SIG-M5 treated with dmso at 0.1 percent for 504 hours (cell line): ENCODE data around the gene SGCA.

Experiments
- DNase-seq: peaks from one replicate; lab custom pipeline; 2025; ENCODE audit not compliant: unreplicated experiment; lab: John Stamatoyannopoulos, UW

Gene SGCA

DNA sequence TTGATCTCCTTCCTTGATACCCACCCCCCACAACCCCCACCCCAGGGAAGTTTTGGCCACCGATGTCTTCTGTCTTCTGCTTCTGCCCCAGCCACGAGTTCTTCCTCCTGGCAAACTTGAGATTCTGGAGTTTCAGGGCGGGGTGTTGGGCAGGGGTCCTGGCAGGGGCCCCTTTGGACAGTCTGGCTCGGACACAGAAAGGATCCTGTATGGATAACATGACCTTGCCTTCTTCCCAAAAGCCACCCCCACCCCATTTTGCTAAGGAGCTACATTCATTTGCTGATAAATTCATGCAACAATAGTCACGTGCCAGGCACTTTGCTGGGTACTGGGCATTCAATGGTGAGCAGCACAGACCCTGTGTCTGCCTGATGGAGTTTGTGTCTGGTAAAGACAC lies 41.5 kb downstream of the SGCA start:
- DNase-seq, result no peak

DNA sequence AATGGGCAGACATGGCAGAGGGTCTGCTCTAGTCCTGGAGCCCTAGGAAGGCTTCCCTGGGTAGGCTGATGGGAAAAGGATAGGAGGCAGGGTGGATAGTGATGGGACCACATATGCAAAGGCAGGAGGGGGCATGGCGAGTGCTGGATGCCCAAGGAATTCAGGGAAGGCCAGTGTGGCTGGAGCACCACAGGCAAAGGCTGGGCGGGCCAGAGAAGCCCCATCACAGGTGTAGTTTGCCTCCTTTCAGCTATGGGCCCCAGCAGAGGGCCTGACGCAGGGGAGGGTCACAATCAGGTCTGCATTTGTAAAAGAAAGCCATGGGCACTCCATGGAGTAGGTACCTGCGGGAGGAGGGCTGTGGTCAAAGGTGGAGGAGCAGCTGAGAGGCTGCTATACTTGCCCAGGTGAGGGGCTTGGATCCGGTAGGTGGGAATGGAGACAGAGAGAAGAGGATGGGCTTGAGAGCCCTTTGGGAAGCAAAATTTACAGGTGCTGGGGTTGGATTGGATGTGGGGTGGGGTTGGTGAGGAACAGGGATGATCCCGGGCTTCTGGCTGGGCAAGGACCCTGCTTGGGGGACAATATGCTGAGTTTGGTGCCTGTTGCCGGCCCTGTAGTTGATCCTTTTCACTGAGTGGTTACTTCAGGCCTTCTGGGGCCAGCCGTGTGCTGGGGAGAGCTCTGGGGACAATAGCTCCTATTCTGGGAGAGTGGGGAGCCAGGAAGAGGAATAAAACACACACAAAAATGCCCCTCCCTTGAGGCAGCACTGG lies 42.2 kb downstream of the SGCA start:
- DNase-seq, result no peak

DNA sequence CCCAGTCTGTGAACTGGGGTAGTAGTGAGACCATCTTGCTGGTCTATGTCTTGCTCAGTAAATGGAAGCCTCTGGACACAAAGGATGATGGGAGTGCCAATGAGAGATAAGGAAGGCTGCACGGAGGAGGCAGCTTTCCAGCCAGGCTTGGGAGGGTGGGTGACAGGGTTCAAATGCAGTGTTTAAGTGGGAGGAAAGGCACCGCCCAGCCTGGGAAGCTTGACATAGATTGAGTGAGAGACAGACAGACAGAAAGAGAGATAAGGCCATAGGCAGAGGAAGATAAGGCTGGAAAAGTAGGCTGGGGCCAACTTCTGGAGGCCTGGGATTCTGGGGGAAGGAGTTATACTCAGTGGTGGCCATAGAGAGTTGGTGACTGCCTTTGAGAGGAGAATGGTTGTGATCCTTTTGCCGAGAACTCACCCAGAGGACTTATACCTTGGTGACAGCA lies 42.8 kb downstream of the SGCA start:
- no peak for DNase-seq

DNA sequence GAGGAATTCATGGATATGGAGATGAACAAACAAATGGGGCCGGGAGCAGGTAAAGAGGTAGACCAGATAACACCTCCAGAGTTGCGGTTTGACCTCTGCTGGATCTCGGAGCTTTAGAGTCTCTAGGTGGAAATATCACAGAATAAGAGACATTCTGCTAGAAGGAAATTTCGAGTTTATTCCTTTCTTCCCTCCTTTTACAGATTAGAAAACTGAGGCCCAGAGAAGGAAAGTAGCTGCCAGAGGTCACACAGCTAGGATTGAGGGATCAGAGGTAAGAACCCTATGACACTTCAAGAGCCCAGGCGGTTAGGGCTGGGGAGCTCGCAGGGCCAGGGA lies 43.3 kb downstream of the SGCA start:
- no peak for DNase-seq

DNA sequence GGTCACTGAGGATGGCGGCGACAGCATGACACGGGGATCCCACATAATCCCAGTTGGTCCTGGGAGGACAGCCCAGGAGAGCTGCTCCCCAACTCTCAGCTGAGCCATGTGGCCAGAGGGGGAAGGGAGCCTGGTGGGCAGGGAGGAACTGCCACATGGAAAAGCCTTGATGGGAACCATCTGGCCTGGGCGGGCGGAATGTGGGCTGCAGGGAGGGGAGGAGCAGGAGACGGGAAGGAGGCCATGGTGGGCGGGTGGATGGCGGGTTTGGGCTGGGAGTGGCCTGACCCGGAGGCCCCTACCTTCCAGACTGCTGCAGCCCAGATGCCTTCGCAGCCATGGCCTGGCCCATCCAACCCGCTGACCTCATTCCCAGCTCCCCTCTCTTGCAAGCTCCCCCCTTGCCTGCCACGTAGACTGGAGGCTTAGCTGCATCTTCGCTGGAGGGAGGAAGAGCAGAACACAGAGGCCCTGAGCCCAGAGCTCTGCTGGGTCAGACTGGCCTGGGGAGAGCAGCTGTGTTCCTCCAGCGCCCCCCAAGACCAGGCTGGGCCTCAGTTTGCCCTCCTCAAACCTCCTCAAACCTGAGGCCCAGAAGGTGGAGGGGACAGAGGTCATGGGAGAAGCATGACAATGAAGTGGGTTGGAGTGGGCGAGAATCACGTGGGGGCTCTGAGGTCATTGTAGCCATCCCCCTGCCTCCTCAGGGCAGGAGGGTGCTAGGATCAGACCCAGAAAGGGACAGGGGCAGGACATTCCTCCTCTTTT lies 43.9 kb downstream of the SGCA start:
- no peak for DNase-seq

DNA sequence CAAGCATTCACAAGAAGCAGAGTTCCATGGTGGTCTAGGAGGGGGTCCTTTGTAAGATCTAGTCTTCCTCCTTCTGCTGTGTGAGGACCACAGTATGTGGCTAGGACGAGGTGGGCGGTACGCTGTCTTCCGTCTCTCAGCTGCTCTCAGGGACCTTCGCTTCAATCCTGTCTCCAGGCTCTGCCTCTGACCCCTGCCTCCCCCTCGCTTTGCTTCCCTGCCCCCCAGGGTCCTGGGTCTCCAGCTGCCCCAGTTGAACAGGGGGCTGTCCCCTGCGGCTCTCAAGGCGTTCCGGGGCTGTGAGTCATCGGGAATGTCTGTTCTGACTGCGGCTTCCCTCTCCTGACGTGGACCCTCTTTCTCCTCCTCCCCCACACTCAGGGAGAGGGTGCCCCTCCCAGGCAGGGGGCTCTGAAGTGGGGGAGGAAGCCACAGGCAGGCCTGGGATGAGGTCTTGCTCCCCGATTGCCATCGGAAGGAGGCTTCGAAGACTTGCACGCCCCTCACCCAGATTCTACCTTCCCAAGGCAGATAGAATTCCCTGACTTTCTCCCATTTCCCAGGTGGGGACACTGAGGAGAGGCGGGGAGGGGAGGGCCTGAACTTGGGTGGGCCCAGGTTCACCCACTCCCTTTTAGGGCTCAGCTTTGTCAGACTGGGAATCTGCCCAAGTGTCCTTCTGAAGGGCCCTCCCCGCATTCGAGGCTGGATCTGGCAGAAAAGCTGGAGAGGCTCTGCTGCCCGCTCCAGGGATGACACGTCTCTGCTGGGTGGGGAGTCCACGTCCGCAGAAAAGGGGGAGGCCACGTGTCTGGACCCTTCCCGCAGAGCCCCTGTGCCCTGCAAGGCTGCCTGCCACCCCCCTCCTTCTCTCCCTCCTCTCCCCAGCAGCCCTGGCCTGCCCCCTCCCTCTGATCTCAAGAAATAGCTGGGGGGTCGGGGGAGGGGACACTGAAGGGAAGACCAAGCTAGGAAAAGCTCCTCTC lies 44.7 kb downstream of the SGCA start:
- DNase-seq, result no peak

DNA sequence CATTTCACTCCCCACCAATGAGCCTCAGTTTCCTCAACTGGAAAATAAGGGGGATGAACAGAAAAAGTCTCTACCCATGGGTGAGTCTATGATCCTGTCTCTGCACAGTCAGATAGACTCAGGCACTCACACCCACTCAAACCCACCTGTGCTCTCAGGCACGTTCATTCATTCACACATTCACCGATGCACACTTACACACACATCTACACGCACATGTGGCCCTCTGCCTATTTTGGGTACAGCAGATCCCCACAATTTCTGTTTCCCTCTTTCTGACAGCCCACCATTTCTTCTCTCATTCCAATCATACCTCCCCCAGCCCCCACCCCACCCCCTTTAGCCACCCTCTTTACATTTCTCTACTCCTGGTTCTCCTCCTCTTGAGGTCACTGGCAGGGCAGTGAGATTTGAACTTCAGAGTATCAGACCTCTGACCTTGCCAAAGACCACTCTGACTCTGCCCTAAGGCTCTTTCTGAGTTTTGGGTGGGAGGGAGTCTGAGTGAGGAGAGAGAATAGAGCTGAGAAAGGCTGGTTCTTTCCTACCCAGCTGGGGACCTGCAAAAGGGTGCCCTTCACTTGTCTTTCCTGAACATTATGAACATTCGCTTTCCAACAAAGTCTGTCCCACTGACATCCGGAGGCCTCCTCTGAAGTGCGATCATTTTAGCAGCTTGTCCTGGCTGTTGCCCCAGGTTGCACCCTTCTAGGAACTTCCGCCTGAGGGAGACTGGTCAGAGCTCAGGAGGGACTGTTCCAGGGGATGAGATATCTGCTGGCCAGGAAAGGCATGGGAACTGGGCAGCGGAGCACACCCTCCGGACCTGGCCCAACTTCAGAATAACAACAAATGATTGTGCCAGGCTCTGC lies 45.7 kb downstream of the SGCA start:
- DNase-seq, result no peak

DNA sequence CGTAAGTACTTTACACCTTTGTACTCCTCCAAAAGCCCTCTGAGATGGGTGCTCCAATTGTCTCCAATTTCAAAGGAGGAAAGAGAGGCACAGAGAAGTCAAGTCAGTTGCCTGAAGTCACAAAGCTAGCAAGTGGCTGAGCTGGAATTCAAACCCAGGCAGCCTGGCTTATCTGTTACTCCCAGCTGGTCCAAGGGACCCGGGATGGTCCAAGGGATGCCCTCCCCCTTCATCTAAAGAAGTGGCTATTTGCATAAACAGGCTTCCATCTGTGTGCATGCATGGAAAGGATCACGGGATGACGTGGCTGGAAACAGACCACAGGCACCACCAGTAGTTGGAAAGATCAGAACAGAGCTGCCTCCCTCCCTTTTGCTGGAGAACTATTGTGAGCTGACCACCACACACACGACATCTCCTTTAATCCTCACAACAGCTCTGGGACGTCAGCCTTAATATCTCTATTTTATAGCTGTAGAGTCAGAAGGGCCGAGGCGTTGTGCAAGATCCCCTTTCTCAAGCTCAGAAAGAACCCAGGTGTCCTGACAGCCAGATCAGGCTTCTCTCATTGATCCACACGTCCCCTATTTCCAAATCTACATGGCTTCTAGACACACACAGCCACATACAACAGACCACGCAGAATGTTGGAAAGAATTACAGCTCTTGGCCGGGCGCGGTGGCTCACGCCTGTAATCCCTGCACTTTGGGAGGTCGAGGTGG lies 46.5 kb downstream of the SGCA start:
- peak; percentile 18 for DNase-seq

DNA sequence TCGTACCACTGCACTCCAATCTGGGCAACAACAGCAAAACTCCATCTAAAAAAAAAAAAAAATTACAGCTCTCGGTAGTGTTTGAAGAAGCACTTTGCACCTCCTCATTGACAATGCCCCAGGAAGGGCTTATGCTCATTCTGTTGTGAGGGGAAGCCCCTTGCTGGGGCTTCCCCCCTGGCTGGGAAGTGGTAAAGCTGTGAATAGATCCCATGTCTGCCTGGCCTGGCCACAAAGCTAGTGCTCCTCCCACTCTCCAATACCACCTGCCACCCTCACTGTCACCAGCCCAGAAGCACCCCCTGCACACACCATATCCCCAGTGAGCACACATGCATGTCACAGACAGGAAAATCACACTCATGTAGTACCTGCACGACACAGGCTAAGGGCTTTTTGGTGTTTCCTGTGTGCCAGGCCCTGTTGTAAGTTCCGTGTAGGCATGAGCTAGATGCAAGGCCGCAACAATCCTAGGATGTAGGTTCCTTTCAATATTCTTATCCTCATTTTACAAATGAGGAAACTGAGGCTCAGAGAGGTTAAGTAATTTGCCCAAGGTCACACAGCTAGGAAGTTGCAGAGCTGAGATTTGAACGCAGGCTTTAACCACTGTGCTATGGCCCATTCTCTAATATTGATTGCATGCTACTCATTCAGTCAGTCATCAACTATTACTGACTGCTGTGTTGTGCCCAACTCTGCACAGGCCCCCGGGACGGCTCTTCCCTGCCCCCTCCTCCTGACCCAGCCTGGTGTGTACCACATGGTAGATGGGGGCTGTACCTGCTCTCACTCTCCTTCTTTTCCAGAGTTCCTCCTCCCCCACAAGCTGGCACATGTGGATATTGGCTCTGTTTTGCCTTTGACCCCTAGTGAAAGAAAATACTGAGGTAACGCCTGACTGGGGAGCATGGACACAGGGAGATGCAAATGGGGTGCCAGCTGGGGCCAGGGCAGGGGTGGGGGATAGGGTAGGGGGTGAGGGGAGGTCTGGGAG lies 47.5 kb downstream of the SGCA start:
- peak; percentile 40 for DNase-seq

DNA sequence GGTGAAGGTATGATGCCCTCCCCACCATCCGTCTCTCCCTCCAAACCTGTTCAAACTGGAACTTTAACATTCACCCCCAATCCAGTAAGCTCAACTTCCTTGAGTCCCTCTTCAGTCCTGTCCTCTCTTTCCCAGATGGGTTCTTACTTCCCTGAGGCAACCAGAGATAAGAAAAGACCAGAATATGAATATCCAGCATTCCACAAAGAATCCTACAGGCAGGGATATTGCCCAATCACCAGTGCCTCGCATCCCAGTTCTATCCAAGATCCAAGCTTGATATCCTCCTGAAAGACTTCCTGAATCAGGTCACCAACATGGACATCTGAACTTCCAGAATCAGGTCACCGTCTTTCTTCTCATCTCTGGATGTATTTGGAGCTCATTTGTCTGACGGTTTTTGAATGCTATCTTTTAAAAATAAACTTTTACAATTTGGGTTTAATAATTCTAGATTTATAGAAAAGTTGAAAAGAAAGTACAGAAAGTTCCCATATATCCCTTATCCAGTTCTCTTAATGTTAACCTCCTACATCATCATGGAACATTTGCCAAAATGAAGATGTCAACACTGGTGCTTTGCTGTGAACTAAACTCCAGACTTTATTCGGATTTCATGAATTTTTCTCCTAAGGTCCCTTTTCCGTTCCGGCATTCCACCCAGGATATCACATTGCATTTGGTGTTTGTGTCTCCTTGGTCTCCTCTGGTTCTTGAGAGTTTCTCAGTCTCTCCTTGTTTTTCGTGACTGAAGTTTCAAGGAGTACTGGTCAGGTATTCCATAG lies 49.4 kb downstream of the SGCA start:
- DNase-seq, result no peak

DNA sequence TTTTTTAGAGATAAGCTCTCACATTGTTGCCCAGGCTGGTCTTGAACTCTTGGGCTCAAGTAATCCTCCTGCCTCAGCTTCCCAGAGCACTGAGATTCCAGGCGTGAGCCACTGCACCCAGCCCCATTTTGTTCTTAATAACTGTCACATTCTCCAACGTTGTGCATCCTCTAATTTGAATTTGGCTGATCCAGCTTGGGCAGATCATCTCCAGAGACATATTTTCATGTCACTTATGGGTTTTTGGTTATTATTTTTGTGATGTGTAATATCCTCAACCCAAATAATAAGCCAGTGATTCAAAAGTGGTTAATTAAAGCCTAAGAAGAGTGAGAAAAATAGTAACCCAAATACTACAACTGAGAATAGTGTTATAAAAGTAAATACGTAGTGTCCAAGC lies 51.8 kb downstream of the SGCA start:
- DNase-seq, result no peak

DNA sequence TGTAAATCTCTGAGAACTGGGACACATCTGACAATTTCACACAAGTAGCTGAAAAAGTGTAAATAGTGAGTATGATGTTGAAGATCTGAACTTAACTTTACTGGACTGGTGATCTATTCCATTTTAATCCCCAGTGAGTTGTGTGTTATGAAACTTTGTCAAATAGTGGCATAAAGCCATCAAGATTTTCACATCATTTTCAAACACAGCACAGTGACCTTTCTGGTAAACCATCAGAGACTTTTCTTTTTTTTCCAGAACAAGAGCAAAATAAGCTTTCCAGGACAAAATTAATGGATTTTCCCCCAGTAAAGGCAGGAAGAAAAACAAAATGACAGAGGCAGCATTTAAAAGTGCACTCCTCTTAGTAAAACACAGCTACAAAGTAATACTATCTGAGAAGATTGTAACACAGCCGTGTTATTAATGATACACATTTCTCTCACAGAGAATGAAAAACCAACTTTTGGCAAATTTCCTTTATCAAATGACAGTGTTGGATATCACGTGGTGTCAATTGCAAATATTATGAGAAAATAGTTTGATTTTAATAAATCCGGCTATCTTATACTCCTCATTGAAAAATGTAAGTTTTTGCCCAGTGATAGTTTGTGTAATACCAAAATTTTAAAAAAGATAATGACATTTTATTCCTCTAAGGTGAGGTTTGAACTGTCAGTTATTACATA lies 52.4 kb downstream of the SGCA start:
- DNase-seq, result no peak

DNA sequence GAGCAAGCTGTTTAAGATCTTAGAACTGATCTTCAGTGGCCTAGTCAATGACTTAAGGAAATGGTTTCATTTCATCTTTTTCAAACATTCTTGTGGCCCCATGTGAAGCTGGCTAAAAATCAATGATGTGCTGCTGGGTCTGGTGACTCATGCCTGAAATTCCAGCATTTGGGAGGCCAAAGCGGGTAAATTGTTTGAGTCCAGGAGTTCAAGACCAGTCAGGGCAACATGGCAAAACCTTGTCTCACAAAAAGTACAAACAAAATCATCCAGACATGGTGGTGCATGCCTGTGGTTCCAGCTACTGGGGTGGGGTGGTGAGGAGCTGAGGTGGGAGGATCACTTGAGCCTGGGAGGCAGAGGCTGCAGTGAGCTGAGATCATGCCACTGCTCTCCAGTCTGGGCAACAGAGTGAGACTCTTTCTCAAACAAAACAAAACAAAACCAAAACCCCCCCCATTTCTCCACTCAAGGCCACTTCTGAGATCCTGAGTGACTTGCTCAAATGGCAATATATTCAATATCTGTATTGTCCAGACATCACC lies 53.0 kb downstream of the SGCA start:
- DNase-seq, result peak; percentile 49

DNA sequence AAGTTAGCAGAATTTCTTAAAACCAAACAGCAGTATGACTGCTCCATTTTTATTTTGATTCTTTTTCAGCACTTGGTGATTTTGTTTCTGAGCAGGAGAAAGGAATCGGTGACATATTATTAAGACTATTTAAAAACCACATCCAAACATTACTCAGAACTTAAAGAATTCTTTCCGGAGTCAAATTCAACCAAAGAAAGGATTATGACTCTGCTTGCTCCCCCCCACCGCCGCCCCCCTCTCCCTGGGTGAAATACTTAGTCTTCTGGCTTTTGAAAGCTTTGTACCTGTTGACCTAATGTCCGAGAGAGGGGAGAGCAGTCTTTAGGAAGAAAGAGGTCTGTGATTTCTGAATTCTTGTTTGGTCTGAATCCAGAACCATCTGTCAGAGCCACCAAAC lies 53.5 kb downstream of the SGCA start:
- no peak for DNase-seq

DNA sequence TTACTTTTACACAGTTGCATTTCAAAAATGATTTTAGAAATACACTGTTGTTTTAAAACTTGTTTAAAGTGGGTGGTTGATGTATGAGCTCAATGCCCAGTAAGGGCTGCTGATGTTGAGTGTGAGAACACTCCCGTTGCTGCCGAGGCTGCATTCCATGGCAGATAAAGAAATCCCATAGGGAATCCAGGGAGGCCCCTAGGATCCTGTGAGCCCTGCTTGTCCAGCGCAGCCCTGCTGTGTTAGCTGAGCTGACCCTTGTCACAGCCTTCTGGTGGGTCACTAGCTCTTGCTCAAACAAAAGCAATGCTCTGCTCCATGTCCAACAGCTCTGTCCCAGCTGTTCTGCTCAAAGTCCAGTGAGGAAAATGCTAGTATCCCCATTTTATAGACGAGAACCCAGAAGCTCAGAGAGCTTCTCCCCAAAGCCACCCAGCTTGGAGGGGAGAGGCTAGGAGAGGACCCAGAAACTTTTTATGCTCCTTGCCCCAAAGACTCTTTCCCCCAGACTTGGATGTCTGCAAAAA lies 54.2 kb downstream of the SGCA start:
- DNase-seq, result no peak

DNA sequence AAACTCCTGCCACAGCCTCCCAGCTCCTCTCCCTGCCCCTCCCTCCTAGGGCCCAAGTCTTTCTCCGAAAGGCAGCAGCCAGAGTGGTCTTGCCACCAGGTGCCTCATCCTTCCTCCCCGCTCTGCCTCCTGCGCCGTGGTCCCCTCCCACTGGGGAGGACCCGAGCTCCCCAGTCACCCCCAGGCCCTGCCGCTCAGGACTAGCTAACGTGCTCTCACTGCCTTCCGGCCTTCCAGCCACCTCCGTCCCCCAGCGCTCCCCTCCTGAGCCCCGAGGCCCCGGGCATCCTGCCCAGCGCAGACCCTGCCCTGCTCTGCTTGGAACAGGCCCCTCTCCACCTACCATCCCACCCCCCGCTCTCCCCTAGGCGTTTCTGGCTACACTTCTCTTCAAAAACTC lies 55.0 kb downstream of the SGCA start:
- DNase-seq, result no peak
